HG03095 (cell line): ENCODE data around the gene OVCA2.
A peak's percentile ranks its signal among the peaks of the same experiment; 100 is the strongest.

Experiments
- ATAC-seq: cut with Tn5 transposase; IDR thresholded peaks from one replicate; pipeline ENCODE4 v1.9.1; 2021; ENCODE audit warnings: moderate library complexity; ENCODE audit not compliant: unreplicated experiment

OVCA2 gene

GRCh38 chr17:2041561-2042389, at the start of gene OVCA2:
OVCA2 (plus strand) TSS chr17:2042022; CDS start chr17:2042048, 26 bp downstream.
- peak; percentile 86 for ATAC-seq

- no peak for ATAC-seq
Observed at GRCh38 chr17:1992541-1992940, 49.3 kb upstream of the OVCA2 start.

GRCh38 chr17:1994707-1995106, 47.1 kb upstream of the OVCA2 start:
- no peak for ATAC-seq

GRCh38 chr17:1995321-1995892, 46.4 kb upstream of the OVCA2 start:
- ATAC-seq: no peak

GRCh38 chr17:1995907-1996799, 45.7 kb upstream of the OVCA2 start:
- ATAC-seq: no peak

- no peak for ATAC-seq
Observed at GRCh38 chr17:1996800-1997288, 45.0 kb upstream of the OVCA2 start.

- no peak for ATAC-seq
Observed at GRCh38 chr17:1997289-1997926, 44.4 kb upstream of the OVCA2 start.

GRCh38 chr17:1997927-1998742, 43.7 kb upstream of the OVCA2 start:
- ATAC-seq: no peak

- ATAC-seq: no peak
Observed at GRCh38 chr17:1999557-2000251, 42.1 kb upstream of the OVCA2 start.

GRCh38 chr17:2002767-2003329, 39.0 kb upstream of the OVCA2 start:
- ATAC-seq: no peak

- ATAC-seq: no peak
Observed at GRCh38 chr17:2003525-2003924, 38.3 kb upstream of the OVCA2 start.

- ATAC-seq: no peak
Observed at GRCh38 chr17:2004435-2004952, 37.3 kb upstream of the OVCA2 start.

- no peak for ATAC-seq
Observed at GRCh38 chr17:2008332-2009126, 33.3 kb upstream of the OVCA2 start.

GRCh38 chr17:2009737-2010136, 32.1 kb upstream of the OVCA2 start:
- ATAC-seq: no peak

- ATAC-seq: no peak
Observed at GRCh38 chr17:2011411-2012371, 30.1 kb upstream of the OVCA2 start.

GRCh38 chr17:2012499-2012898, 29.3 kb upstream of the OVCA2 start:
- no peak for ATAC-seq
